ENCODE data around the gene DOCK2. TPM values are rescaled to one million over a fixed set of nuclear protein-coding genes. Genes with fewer than 3 reads are reported as not detected.

Gene DOCK2
- total and polyA plus RNA-seq, 2 experiments from 2014 or later, result 6.5 to 10.4 TPM

DNA sequence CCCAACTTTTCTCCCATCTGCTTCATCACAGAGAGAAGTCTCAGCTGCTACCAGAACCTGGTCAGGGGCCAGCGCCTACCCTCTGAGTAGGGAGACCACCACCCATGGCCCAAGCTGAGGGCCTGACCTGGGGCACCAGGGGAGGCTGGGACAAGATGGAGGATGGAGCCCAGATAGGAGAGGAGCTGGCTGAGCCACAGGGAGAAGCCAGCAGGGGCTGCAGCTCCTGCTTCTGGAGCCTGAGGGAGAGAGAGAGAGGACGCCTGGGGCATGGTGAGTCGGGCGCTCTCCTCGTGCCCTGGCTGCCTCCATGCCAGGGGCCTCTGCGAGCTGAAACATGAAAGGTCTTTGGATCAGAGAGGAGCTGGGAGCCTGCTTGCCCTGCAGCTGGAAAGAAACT lies 467.2 kb downstream of the DOCK2 start:
- in situ Hi-C loops (cut with MboI), result loop anchor here (25.0 kb wide), 1 partner anchor 308 kb away; no protein-coding TSS in a partner anchor
- TF ChIP-seq EZH2 (IDR thresholded peaks at IDR 0.05; ENCODE audit: insufficient read depth, poor library complexity, severe bottlenecking), result no peak
- no peak for TF ChIP-seq EZH2phosphoT487 (IDR thresholded peaks at IDR 0.05; ENCODE audit: insufficient read depth, low read depth)

DNA sequence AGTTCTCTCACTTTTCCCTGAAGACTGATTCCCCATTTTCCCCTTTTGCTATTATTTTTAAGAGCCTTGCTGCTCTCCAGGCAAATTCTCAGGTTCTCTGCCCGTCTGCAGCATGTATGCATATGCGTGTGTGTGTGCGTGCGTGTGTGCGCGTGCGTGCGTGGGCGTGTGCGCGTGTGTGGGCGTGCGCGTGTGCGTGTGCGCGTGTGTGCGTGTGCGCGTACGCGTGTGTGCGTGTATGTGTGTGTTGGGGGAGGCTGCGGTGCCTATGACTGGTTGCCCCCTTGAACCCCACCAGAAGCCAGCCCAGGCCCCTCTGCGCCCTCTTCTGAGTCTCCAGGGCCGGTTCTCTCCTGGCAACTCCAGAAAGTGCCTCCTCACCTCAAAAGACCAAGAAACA lies 467.6 kb downstream of the DOCK2 start:
- H3K4me2 ChIP-seq (ENCODE audit: unreplicated experiment), result no peak overlapping the region
- H3F3A ChIP-seq (ENCODE audit: insufficient read depth), result peaks cover 8% of the 10 kb centered on the region; the same call in 1 of the 2 replicates
- no peak overlapping the region for H2AFZ ChIP-seq
- no peak overlapping the region for H3K4me3 ChIP-seq
- 0 out of 2 replicates have a peak, but pooled peaks cover 6% of the 10 kb centered on the region for H3K4me1 ChIP-seq (ENCODE audit: insufficient read depth)
- H3K9me3 ChIP-seq (ENCODE audit: low read depth), result no peaks in the 10 kb centered on the region
- in situ Hi-C loops (cut with MboI), result loop anchor here (25.0 kb wide), 1 partner anchor 308 kb away; no protein-coding TSS in a partner anchor
- H3K79me2 ChIP-seq (ENCODE audit: insufficient read depth), result no peaks in the 10 kb centered on the region
- peaks cover 4% of the 10 kb centered on the region; the same call in 1 of the 2 replicates for H3K27me3 ChIP-seq (replicated peaks; ENCODE audit: insufficient read depth)
- H3K27ac ChIP-seq, result no peak overlapping the region
- no peaks in the 10 kb centered on the region for H3K9me2 ChIP-seq (ENCODE audit: insufficient read depth)
- no peak for DNase-seq
- no peak for TF ChIP-seq EZH2phosphoT487 (IDR thresholded peaks at IDR 0.05; ENCODE audit: insufficient read depth, low read depth)
- TF ChIP-seq EZH2 (IDR thresholded peaks at IDR 0.05; ENCODE audit: insufficient read depth, poor library complexity, severe bottlenecking), result no peak
- H3K9ac ChIP-seq, result no peak overlapping the region
- 77 to 88% methylated on average over 20 to 26 of the region's 26 CpGs for WGBS, 2 experiments (ENCODE audit: low coverage in 1 of 2, low lambda C conversion rate in 2 of 2, missing lambda C conversion rate in 2 of 2)
- no peaks in the 10 kb centered on the region for H4K20me1 ChIP-seq (ENCODE audit: insufficient read depth)
- H3K36me3 ChIP-seq (ENCODE audit: low read depth), result no peaks in the 10 kb centered on the region

More for the DNA sequence above, 467.2 kb downstream of the DOCK2 start:
- H3K9me3 ChIP-seq (ENCODE audit: low read depth), result no peaks in the 10 kb centered on the region
- peaks cover 4% of the 10 kb centered on the region; the same call in 1 of the 2 replicates for H3K27me3 ChIP-seq (replicated peaks; ENCODE audit: insufficient read depth)
- H3K9me2 ChIP-seq (ENCODE audit: insufficient read depth), result no peaks in the 10 kb centered on the region
- H3K79me2 ChIP-seq (ENCODE audit: insufficient read depth), result no peaks in the 10 kb centered on the region
- no peak overlapping the region for H3K9ac ChIP-seq
- no peak overlapping the region for H3K4me2 ChIP-seq (ENCODE audit: unreplicated experiment)
- H2AFZ ChIP-seq, result no peak overlapping the region
- H3K4me1 ChIP-seq (ENCODE audit: insufficient read depth), result 0 out of 2 replicates have a peak, but pooled peaks cover 6% of the 10 kb centered on the region
- no peaks in the 10 kb centered on the region for H4K20me1 ChIP-seq (ENCODE audit: insufficient read depth)
- H3K4me3 ChIP-seq, result no peak overlapping the region
- WGBS, 2 experiments (ENCODE audit: low coverage in 1 of 2, low lambda C conversion rate in 2 of 2, missing lambda C conversion rate in 2 of 2), result 64 to 74% methylated on average over 5 of the region's 6 CpGs
- no peak overlapping the region for H3K27ac ChIP-seq
- no peak for DNase-seq
- H3K36me3 ChIP-seq (ENCODE audit: low read depth), result no peaks in the 10 kb centered on the region
- peaks cover 13% of the 10 kb centered on the region; the same call in 1 of the 2 replicates for H3F3A ChIP-seq (ENCODE audit: insufficient read depth)

DNA sequence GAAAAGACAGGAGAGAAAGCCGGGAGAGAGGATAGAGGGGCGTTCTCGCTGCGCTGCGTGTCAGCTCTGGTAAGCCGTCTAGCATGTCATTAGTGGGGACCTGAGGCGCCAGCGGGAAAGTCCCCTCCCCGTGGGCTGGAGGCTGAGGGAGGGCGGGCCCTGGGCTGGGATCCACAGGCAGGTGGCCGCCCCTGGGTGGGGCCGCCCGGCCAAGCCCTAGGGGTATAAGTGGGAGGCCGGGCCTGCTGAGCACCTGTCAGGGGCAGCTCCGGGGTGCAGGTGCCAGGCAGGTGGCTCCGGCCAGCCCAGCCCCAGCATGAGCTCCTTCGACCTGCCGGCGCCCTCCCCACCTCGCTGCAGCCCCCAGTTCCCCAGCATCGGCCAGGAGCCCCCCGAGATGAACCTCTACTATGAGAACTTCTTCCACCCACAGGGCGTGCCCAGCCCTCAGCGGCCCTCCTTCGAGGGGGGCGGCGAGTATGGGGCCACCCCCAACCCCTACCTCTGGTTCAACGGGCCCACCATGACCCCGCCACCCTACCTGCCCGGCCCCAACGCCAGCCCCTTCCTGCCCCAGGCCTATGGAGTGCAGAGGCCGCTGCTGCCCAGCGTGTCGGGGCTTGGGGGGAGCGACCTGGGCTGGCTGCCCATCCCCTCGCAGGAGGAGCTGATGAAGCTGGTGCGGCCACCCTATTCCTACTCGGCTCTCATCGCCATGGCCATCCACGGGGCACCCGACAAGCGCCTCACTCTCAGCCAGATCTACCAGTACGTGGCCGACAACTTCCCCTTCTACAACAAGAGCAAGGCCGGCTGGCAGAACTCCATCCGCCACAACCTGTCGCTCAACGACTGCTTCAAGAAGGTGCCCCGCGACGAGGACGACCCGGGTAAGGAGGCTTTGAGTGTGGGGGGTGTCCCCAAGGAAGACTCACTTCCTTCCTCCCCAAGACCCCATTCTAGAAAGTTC lies 468.9 kb downstream of the DOCK2 start, which contains the start of gene FOXI1:
Gene FOXI1 (plus strand): TSS at position 256 of the 970 bp plus-strand sequence. CDS start 61 bp downstream, at position 317.
- Histone ChIP-seq H4K20me1 (ENCODE audit: insufficient read depth) (no peaks in the 10 kb centered on the region), H3K9ac (no peak within 1 kb of the TSS), H3K9me3 (ENCODE audit: low read depth) (no peaks in the 10 kb centered on the region), H3K79me2 (ENCODE audit: insufficient read depth) (no peaks in the 10 kb centered on the region), H2AFZ (no peak within 1 kb of the TSS), H3K27ac (no peak within 1 kb of the TSS), H3K27me3 (replicated peaks; ENCODE audit: insufficient read depth) (peaks cover 4% of the 10 kb centered on the region; the same call in 1 of the 2 replicates), H3K36me3 (ENCODE audit: low read depth) (no peaks in the 10 kb centered on the region), H3F3A (ENCODE audit: insufficient read depth) (no peaks in the 10 kb centered on the region), H3K9me2 (ENCODE audit: insufficient read depth) (no peaks in the 10 kb centered on the region), H3K4me3 (no peak within 1 kb of the TSS), H3K4me1 (ENCODE audit: insufficient read depth) (no peaks in the 10 kb centered on the region), H3K4me2 (ENCODE audit: unreplicated experiment) (no peak within 1 kb of the TSS)
- TF ChIP-seq EZH2phosphoT487 (IDR thresholded peaks at IDR 0.05; ENCODE audit: insufficient read depth, low read depth), result no peak
- TF ChIP-seq EZH2 (IDR thresholded peaks at IDR 0.05; ENCODE audit: insufficient read depth, poor library complexity, severe bottlenecking), result no peak
- 81 to 83% methylated on average over 32 to 49 of the region's 53 CpGs for WGBS, 2 experiments (ENCODE audit: low coverage in 1 of 2, low lambda C conversion rate in 2 of 2, missing lambda C conversion rate in 2 of 2)
- DNase-seq, result no peak
- in situ Hi-C loops (cut with MboI), result loop anchor here (25.0 kb wide), 1 partner anchor 306 kb away; no protein-coding TSS in a partner anchor

DNA sequence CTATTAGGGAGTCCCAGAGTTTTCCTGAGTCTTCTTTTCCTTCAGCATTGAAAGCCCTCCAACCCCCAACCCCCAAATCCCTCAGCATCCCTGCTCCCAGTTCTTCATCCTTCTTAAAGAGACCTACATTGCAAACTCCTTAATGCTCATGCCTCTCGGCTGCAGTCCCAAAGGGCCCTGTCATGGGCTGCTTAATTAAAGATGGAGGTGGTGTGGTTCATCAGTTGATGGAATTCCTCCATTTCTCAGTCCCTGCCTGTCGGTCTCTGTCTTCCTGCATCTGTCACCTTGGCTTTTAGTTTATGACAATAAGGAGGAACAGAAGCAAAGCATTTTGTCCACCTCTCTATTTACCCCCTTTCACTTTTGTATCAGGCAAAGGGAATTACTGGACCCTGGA lies 470.6 kb downstream of the DOCK2 start:
- 36 to 56% methylated on average over 2 of the region's 2 CpGs for WGBS, 2 experiments (ENCODE audit: low coverage in 1 of 2, low lambda C conversion rate in 2 of 2, missing lambda C conversion rate in 2 of 2)
- H3F3A ChIP-seq (ENCODE audit: insufficient read depth), result no peaks in the 10 kb centered on the region
- TF ChIP-seq EZH2phosphoT487 (IDR thresholded peaks at IDR 0.05; ENCODE audit: insufficient read depth, low read depth) (no peak), EZH2 (IDR thresholded peaks at IDR 0.05; ENCODE audit: insufficient read depth, poor library complexity, severe bottlenecking) (no peak)
- H3K9ac ChIP-seq, result no peak overlapping the region
- DNase-seq, result no peak
- H4K20me1 ChIP-seq (ENCODE audit: insufficient read depth), result no peaks in the 10 kb centered on the region
- H2AFZ ChIP-seq, result no peak overlapping the region
- H3K4me3 ChIP-seq, result no peak overlapping the region
- H3K9me3 ChIP-seq (ENCODE audit: low read depth), result no peaks in the 10 kb centered on the region
- no peak overlapping the region for H3K4me2 ChIP-seq (ENCODE audit: unreplicated experiment)
- no peaks in the 10 kb centered on the region for H3K36me3 ChIP-seq (ENCODE audit: low read depth)
- no peaks in the 10 kb centered on the region for H3K9me2 ChIP-seq (ENCODE audit: insufficient read depth)
- peaks cover 4% of the 10 kb centered on the region; the same call in 1 of the 2 replicates for H3K27me3 ChIP-seq (replicated peaks; ENCODE audit: insufficient read depth)
- in situ Hi-C loops (cut with MboI), result loop anchor here (25.0 kb wide), 1 partner anchor 305 kb away; no protein-coding TSS in a partner anchor
- no peak overlapping the region for H3K27ac ChIP-seq
- no peaks in the 10 kb centered on the region for H3K4me1 ChIP-seq (ENCODE audit: insufficient read depth)
- H3K79me2 ChIP-seq (ENCODE audit: insufficient read depth), result no peaks in the 10 kb centered on the region
